ENCODE data around the gene CACNA1G.
A peak's percentile ranks its signal among the peaks of the same experiment; 100 is the strongest.

Gene CACNA1G

DNA sequence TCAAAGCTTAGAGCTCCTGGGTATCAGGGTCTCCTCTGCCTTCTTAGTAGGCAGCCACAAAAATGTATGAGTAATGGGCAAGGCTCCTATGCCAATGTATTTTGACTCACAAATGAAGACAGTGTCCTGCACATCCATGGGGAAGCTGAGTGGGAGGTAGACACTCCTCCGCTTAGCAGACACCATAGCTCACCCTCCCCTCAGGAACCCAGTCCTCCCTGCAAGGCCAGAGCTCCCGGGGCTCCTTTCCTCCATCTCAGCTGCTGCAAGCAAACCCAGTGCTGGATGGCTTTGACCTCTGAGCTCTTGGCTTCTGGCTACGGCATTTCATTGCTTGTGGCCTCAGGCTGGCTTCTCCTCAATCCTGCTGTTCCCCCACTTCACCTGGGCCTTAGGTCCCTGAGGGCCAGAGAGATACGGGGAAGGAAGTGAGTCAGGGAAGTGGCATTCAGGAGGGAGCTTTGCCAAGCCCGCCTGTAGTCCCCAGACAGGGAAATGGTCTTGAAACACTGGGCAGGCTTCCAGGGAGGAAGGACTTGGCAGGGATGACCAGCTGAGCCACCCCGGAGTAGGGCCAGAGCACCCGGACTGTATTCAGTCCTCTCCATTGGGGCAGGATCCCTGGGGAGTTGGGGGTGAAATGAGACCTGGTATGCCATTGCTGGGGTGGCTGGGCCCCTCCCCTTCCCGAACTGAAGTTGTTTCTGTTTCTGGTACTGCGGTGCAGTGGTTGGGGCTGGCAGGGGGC, 78.6 kb downstream of the CACNA1G start:
- peak overlapping the region; percentile 30 to 54 for H3K27ac ChIP-seq
- H3K9me3 ChIP-seq = no peaks in the 10 kb centered on the region
- intact Hi-C loops (cut with DNase I; ENCODE audit: low total_unique reads) = loop anchor here (10.0 kb wide), 1 partner anchor 46 kb away; no protein-coding TSS in a partner anchor
- DNase-seq = peak; percentile 93 to 97
- peaks cover 0 to 76% (median 61%) of the 10 kb centered on the region in 4 donors for H3K4me1 ChIP-seq
- H3K4me3 ChIP-seq = peak overlapping the region in 1 of 2 donors; percentile 7
- no peaks in the 10 kb centered on the region for H3K36me3 ChIP-seq
- no peaks in the 10 kb centered on the region for H3K27me3 ChIP-seq
- TF ChIP-seq, protein P1, sequence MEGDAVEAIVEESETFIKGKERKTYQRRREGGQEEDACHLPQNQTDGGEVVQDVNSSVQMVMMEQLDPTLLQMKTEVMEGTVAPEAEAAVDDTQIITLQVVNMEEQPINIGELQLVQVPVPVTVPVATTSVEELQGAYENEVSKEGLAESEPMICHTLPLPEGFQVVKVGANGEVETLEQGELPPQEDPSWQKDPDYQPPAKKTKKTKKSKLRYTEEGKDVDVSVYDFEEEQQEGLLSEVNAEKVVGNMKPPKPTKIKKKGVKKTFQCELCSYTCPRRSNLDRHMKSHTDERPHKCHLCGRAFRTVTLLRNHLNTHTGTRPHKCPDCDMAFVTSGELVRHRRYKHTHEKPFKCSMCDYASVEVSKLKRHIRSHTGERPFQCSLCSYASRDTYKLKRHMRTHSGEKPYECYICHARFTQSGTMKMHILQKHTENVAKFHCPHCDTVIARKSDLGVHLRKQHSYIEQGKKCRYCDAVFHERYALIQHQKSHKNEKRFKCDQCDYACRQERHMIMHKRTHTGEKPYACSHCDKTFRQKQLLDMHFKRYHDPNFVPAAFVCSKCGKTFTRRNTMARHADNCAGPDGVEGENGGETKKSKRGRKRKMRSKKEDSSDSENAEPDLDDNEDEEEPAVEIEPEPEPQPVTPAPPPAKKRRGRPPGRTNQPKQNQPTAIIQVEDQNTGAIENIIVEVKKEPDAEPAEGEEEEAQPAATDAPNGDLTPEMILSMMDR (IDR thresholded peaks at IDR 0.05) = no peak

DNA sequence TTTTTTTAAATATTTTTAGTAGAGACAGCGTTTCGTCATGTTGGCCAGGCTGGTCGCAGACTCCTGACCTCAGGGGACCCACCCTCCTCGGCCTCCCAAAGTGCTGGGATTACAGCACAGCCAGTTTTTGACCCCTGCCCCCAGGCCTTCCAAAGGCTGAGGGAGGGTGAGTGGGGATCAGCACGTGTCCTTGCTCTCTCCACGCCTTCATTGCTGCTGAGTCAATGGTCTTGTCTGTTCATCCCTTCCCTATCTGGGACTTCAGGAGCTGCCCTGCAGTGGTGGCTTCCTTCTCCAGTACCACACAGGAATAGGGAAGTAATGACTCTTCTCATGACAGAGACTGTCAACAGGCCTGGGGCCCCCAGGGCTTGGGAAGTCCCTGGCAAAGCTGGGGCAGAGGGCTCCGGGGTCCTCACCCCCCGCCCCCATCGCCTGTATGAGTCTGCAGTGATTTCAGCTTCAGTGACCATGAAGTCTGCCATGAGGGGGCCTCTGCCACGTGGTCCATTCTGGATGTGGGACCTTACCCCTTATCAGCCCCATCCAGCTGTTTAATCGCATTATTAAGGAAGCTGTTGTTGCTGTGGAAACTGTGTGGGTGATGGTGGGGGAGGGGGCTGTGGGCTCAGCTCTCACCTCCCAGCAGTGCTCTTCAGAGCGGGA, 80.3 kb downstream of the CACNA1G start:
- no peak overlapping the region for H3K27ac ChIP-seq
- H3K36me3 ChIP-seq = no peaks in the 10 kb centered on the region
- no peaks in the 10 kb centered on the region for H3K27me3 ChIP-seq
- intact Hi-C loops (cut with DNase I; ENCODE audit: low total_unique reads) = no loop called here
- DNase-seq = peak in 1 of 2 donors; percentile 54
- H3K4me1 ChIP-seq = peaks cover 0 to 59% (median 49%) of the 10 kb centered on the region in 4 donors
- no peak overlapping the region for H3K4me3 ChIP-seq
- no peaks in the 10 kb centered on the region for H3K9me3 ChIP-seq
- TF ChIP-seq, protein P1 (IDR thresholded peaks at IDR 0.05) = no peak

DNA sequence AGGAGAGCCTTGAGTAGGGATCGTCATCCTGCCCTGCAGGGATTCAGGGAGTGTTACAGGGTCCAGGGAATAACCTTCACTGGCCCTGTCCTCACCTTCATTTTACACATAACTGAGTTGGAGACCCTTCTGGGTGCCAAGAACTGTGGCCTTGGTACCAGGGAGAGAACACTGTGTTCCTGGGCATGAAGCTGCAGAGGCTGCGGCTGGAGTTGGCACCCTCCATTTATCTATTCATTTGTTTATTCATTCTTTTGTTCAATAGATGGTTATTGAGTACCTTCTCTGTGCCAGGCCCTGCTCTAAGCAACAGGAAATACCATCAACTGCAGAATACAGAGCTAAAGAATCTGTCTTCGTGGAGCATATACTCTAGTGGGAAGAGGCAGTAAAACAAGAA, 80.8 kb downstream of the CACNA1G start:
- peaks cover 0 to 54% (median 46%) of the 10 kb centered on the region in 4 donors for H3K4me1 ChIP-seq
- TF ChIP-seq, protein P1 (IDR thresholded peaks at IDR 0.05) = no peak
- H3K36me3 ChIP-seq = no peaks in the 10 kb centered on the region
- no peaks in the 10 kb centered on the region for H3K27me3 ChIP-seq
- H3K4me3 ChIP-seq = no peak overlapping the region
- DNase-seq = no peak
- H3K27ac ChIP-seq = no peak overlapping the region
- no peaks in the 10 kb centered on the region for H3K9me3 ChIP-seq
- intact Hi-C loops (cut with DNase I; ENCODE audit: low total_unique reads) = no loop called here

DNA sequence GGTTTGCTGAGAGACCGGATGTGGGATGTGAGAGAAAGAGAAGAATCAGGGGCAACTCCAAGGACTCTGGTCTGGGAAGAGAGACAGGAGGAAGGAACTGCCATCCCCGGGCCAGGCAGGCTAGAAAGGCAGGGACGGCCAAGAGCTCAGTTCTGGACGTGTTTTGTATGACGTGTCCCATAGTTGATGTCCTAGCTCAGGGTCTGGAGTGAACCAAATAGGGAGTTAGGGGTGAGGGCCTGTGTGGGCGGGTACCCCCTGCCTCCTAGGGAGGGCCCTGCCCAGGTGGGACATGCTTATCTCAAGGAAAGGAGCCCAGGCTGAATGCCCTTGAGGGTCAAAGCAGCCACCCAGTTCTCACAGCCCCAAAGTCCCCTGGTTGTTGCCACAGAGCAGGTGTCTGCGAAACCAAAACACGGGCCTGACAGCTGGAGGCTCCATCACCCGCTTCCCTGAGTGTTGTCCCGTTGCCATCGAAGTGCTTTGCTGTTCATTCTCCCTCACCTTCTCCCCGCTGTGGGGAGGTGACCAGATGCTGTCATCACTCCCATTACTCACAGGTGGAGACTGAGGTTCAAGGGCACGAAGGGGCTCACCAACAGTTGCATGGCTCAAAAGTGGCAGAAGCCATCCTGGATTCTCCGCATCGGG, 81.7 kb downstream of the CACNA1G start:
- DNase-seq = no peak
- TF ChIP-seq, protein P1 (IDR thresholded peaks at IDR 0.05) = no peak
- Histone ChIP-seq H3K9me3 (no peaks in the 10 kb centered on the region), H3K4me3 (no peak overlapping the region), H3K27me3 (no peaks in the 10 kb centered on the region), H3K36me3 (no peaks in the 10 kb centered on the region), H3K4me1 (peaks cover 0 to 45% (median 40%) of the 10 kb centered on the region in 4 donors), H3K27ac (no peak overlapping the region)
- intact Hi-C loops (cut with DNase I; ENCODE audit: low total_unique reads) = no loop called here

DNA sequence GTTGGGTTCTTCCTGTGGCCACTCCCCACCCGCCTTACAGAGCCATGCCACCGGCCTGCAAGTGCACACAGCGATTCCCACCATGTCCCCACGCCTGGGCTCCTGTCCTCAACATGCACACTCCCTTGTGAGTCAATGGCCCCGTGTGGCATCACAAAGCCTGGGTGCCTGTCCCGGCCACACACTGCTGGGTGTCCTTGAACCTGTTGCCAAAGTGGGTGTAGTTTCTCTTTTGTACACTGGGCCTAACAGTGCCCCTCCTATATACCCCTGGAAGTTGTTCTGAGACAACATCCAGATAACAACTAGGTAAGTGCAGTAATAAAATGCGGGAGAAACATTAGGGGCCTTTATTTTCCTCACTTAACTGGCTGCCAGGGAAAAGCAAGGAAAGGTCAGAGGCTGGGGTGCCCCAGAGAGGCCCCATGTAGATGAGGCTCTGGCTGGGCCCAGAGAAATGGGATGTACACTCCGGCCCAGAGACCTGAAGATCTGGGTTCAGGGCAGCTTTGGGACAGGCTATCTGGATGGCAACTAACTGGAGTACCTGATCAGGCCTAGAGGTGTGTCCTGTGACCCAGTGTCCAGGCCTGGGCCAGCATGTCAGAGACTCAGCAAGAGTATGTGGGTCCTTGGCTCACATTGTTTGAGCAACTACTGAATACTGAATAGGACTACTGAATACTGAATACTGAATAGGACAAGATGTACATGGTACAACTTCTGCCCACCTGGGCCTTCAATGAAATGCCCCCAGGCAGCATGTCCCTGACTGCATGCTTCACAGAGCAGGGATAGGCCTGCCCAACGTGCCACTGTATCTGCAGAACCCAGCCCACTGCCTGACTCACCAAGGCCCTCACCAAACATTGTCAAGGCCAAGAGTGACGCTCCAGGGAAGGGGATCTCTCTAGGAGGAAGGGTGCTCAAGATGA, 82.5 kb downstream of the CACNA1G start:
- Histone ChIP-seq H3K27me3 (no peaks in the 10 kb centered on the region), H3K4me3 (no peak overlapping the region), H3K36me3 (no peaks in the 10 kb centered on the region), H3K27ac (no peak overlapping the region), H3K9me3 (no peaks in the 10 kb centered on the region), H3K4me1 (peaks cover 0 to 43% (median 39%) of the 10 kb centered on the region in 4 donors)
- intact Hi-C loops (cut with DNase I; ENCODE audit: low total_unique reads) = no loop called here
- TF ChIP-seq, protein P1 (IDR thresholded peaks at IDR 0.05) = no peak
- DNase-seq = no peak

Measured in tibial artery (tissue), 4 donors.